Caco-2 (cell line): ENCODE results near the gene NKAIN4. TPM values are rescaled to one million over a fixed set of nuclear protein-coding genes. Genes with fewer than 3 reads are reported as not detected.

Source experiments
- BruUV-seq: library from RNA; stranded (reverse); fragments of 400-500 nt; replicated peaks from 2 replicates; lab custom pipeline; 2021; lab: Mats Ljungman, UMichigan
- CTCF ChIA-PET: fragments of 300-600 bp; sonication (Branson Sonifier 250); formaldehyde crosslinking; loops from one replicate; lab custom pipeline; 2022; ENCODE audit warnings: antibody characterized with exemption; lab: Charles Lee
- POLR2A ChIA-PET: fragments of 300-600 bp; sonication (Branson Sonifier 250); formaldehyde crosslinking; loops from one replicate; lab custom pipeline; 2022; ENCODE audit warnings: antibody characterized with exemption; lab: Charles Lee
- DNase-seq, 2 experiments: peaks; one replicate each; pipeline versions ENCODE4 v3.0.0 to v3.0.0-alpha.2; 2020 to 2022
- H3K27me3 ChIP-seq: replicated peaks from 2 replicates; pipeline ENCODE4 v1.6.0; 2011; ENCODE audit warnings: low read length; ENCODE audit not compliant: control insufficient read depth, insufficient read depth
- H3K36me3 ChIP-seq: 2 replicates; pipeline ENCODE4 v1.5.1; 2011; ENCODE audit warnings: low read length; ENCODE audit not compliant: control insufficient read depth, insufficient read depth
- H3K4me1 ChIP-seq: fragments of 250-450 bp; sonication (Bioruptor Pico); 2 replicates; pipeline ENCODE4 v1.5.1; 2020; ENCODE audit warnings: mild to moderate bottlenecking
- H3K4me3 ChIP-seq: 2 replicates; pipeline ENCODE4 v1.5.1; 2011; ENCODE audit warnings: low read depth, mild to moderate bottlenecking, control low read depth, low read length
- H3K9me3 ChIP-seq: fragments of 250-450 bp; sonication (Bioruptor Pico); 2 replicates; pipeline ENCODE4 v1.5.1; 2020; ENCODE audit warnings: mild to moderate bottlenecking, moderate library complexity
- H3K27ac Mint-ChIP-seq: one replicate; pipeline ENCODE4 v1.8.0; 2022; ENCODE audit warnings: mixed read lengths; ENCODE audit not compliant: unreplicated experiment
- H3K27me3 Mint-ChIP-seq: one replicate; pipeline ENCODE4 v1.8.0; 2022; ENCODE audit warnings: mixed read lengths; ENCODE audit not compliant: insufficient read depth, unreplicated experiment
- H3K36me3 Mint-ChIP-seq: one replicate; pipeline ENCODE4 v1.8.0; 2022; ENCODE audit warnings: mild to moderate bottlenecking, mixed read lengths; ENCODE audit not compliant: insufficient read depth, unreplicated experiment
- H3K4me1 Mint-ChIP-seq: one replicate; pipeline ENCODE4 v1.8.0; 2022; ENCODE audit warnings: low read depth, mixed read lengths; ENCODE audit not compliant: unreplicated experiment
- H3K4me3 Mint-ChIP-seq: one replicate; pipeline ENCODE4 v1.8.0; 2022; ENCODE audit warnings: mild to moderate bottlenecking, moderate library complexity, mixed read lengths; ENCODE audit not compliant: unreplicated experiment
- H3K9me3 Mint-ChIP-seq: one replicate; pipeline ENCODE4 v1.8.0; 2022; ENCODE audit warnings: mixed read lengths; ENCODE audit not compliant: unreplicated experiment
- CTCF ChIP-seq, 2 experiments: fragments of 200-600 bp in 1 of 2; IDR thresholded peaks; 1 replicate in 1 of 2; 2 replicates in 1 of 2; pipeline versions ENCODE4 v1.5.1 to v1.8.0; 2011 to 2022; ENCODE audit warnings: antibody characterized with exemption in 1 of 2, control low read depth in 1 of 2, inconsistent platforms in 1 of 2, low read depth in 1 of 2, low read length in 1 of 2, mild to moderate bottlenecking in 1 of 2, moderate library complexity in 1 of 2; ENCODE audit not compliant: insufficient read depth in 1 of 2, severe bottlenecking in 1 of 2, unreplicated experiment in 1 of 2
- intact Hi-C: fragments of 100-400 bp; cut with micrococcal nuclease; formaldehyde crosslinking; loops from one replicate; pipeline ENCODE4 v1.10.0; 2022; ENCODE audit not compliant: unreplicated experiment
- total RNA-seq: library from RNA; stranded (reverse); gene quantifications from 2 replicates; pipeline ENCODE4 v1.2.3, GENCODE V29; 2022

Gene NKAIN4
- total RNA-seq, 1 experiment from 2014 or later = 2.7 TPM

- Histone ChIP-seq H3K36me3 (no peaks in the 10 kb centered on the region), H3K27me3 (no peaks in the 10 kb centered on the region; the same call in 1 of the 2 replicates), H3K9me3 (peaks cover 24% of the 10 kb centered on the region), H3K4me1 (0 out of 2 replicates have a peak, but pooled peaks cover 5% of the 10 kb centered on the region), H3K4me3 (no peak overlapping the region)
- H3K4me1 Mint-ChIP-seq = no peaks in the 10 kb centered on the region
- CTCF ChIA-PET = interaction anchor here (1.7 kb wide), 1 partner anchor 11 kb away, joined by 5 read pairs; no protein-coding TSS in a partner anchor
- peaks cover 12% of the 10 kb centered on the region for H3K36me3 Mint-ChIP-seq
- H3K4me3 Mint-ChIP-seq = no peak overlapping the region
- H3K9me3 Mint-ChIP-seq = peaks cover 14% of the 10 kb centered on the region
- intact Hi-C loops = no loop called here
- POLR2A ChIA-PET = no interaction called here
- no peak overlapping the region for H3K27ac Mint-ChIP-seq
- no peak for TF ChIP-seq CTCF (IDR thresholded peaks at IDR 0.05; ENCODE audit: insufficient read depth in 1 of 2, low read depth in 1 of 2, low read length in 1 of 2, severe bottlenecking in 1 of 2, unreplicated experiment in 1 of 2)
- BruUV-seq = no TSS peak
- DNase-seq = no peak
- H3K27me3 Mint-ChIP-seq = peaks cover 34% of the 10 kb centered on the region
Measured at GRCh38 chr20:63298731-63299312, 44.6 kb upstream of the NKAIN4 start.

- no peaks in the 10 kb centered on the region; the same call in 1 of the 2 replicates for H3K27me3 ChIP-seq
- Mint-ChIP-seq H3K9me3 (peaks cover 14% of the 10 kb centered on the region), H3K27ac (no peak overlapping the region), H3K4me3 (no peak overlapping the region), H3K27me3 (peaks cover 34% of the 10 kb centered on the region), H3K4me1 (no peaks in the 10 kb centered on the region), H3K36me3 (peaks cover 18% of the 10 kb centered on the region)
- POLR2A ChIA-PET = interaction anchor here (0.6 kb wide), 1 partner anchor 11 kb away, joined by 3 read pairs; no protein-coding TSS in a partner anchor
- no peak for DNase-seq
- H3K4me3 ChIP-seq = no peak overlapping the region
- 0 out of 2 replicates have a peak, but pooled peaks cover 5% of the 10 kb centered on the region for H3K4me1 ChIP-seq
- no TSS peak for BruUV-seq
- no peaks in the 10 kb centered on the region for H3K36me3 ChIP-seq
- intact Hi-C loops = no loop called here
- CTCF ChIA-PET = interaction anchor here (1.0 kb wide), 1 partner anchor 84 kb away, joined by 4 read pairs; no protein-coding TSS in a partner anchor
- TF ChIP-seq CTCF (IDR thresholded peaks at IDR 0.05; ENCODE audit: insufficient read depth in 1 of 2, low read depth in 1 of 2, low read length in 1 of 2, severe bottlenecking in 1 of 2, unreplicated experiment in 1 of 2) = no peak
- peaks cover 24% of the 10 kb centered on the region for H3K9me3 ChIP-seq
Measured at GRCh38 chr20:63297796-63298572, 43.7 kb upstream of the NKAIN4 start.

GRCh38 chr20:63297371-63297781, 43.1 kb upstream of the NKAIN4 start:
- Mint-ChIP-seq H3K4me1 (no peaks in the 10 kb centered on the region), H3K36me3 (peaks cover 21% of the 10 kb centered on the region), H3K9me3 (peaks cover 14% of the 10 kb centered on the region), H3K27me3 (peaks cover 30% of the 10 kb centered on the region), H3K27ac (no peak overlapping the region), H3K4me3 (no peak overlapping the region)
- no peak for TF ChIP-seq CTCF (IDR thresholded peaks at IDR 0.05; ENCODE audit: insufficient read depth in 1 of 2, low read depth in 1 of 2, low read length in 1 of 2, severe bottlenecking in 1 of 2, unreplicated experiment in 1 of 2)
- Histone ChIP-seq H3K9me3 (peaks cover 24% of the 10 kb centered on the region), H3K27me3 (no peaks in the 10 kb centered on the region; the same call in 1 of the 2 replicates), H3K36me3 (no peaks in the 10 kb centered on the region), H3K4me1 (0 out of 2 replicates have a peak, but pooled peaks cover 5% of the 10 kb centered on the region), H3K4me3 (no peak overlapping the region)
- no peak for DNase-seq
- intact Hi-C loops = no loop called here
- POLR2A ChIA-PET = interaction anchor here (0.6 to 1.3 kb wide), 2 partner anchors 12 to 224 kb away, joined by 3 to 9 read pairs; no protein-coding TSS in a partner anchor
- CTCF ChIA-PET = interaction anchor here (0.6 to 1.5 kb wide), 4 partner anchors 12 to 84 kb away, joined by 3 to 9 read pairs (median 4); no protein-coding TSS in a partner anchor
- BruUV-seq = no TSS peak
